ENCODE data around the gene PNKD.

The PNKD gene

GRCh38 chr2:218244665-218245064, 25.7 kb upstream of the PNKD start:
- H3K4me3 Mint-ChIP-seq: peak overlapping the region; percentile 20
- H3K9me3 Mint-ChIP-seq (ENCODE audit: low read depth): no peaks in the 10 kb centered on the region
- H3K27me3 Mint-ChIP-seq: no peaks in the 10 kb centered on the region
- peaks cover 34% of the 10 kb centered on the region for H3K4me1 Mint-ChIP-seq (ENCODE audit: low read depth)
- H3K36me3 Mint-ChIP-seq: peaks cover 7% of the 10 kb centered on the region
- H3K27ac Mint-ChIP-seq: peak overlapping the region; percentile 90

- Mint-ChIP-seq H3K36me3 (peaks cover 11% of the 10 kb centered on the region), H3K27me3 (no peaks in the 10 kb centered on the region), H3K4me3 (no peak overlapping the region), H3K4me1 (ENCODE audit: low read depth) (peaks cover 36% of the 10 kb centered on the region), H3K9me3 (ENCODE audit: low read depth) (no peaks in the 10 kb centered on the region), H3K27ac (peak overlapping the region; percentile 90)
These were observed 25.1 kb upstream of the PNKD start for GRCh38 chr2:218245214-218245613.

GRCh38 chr2:218249691-218250090, 20.6 kb upstream of the PNKD start:
- Mint-ChIP-seq H3K9me3 (ENCODE audit: low read depth) (no peaks in the 10 kb centered on the region), H3K36me3 (peaks cover 9% of the 10 kb centered on the region)

GRCh38 chr2:218252509-218253231, 17.6 kb upstream of the PNKD start:
- H3K36me3 Mint-ChIP-seq: peaks cover 12% of the 10 kb centered on the region

More at GRCh38 chr2:218249691-218250090, 20.6 kb upstream of the PNKD start:
- peak overlapping the region; percentile 66 for H3K27ac Mint-ChIP-seq
- H3K4me1 Mint-ChIP-seq (ENCODE audit: low read depth): peaks cover 17% of the 10 kb centered on the region
- H3K27me3 Mint-ChIP-seq: no peaks in the 10 kb centered on the region
- H3K4me3 Mint-ChIP-seq: no peak overlapping the region

GRCh38 chr2:218253232-218253625, 17.1 kb upstream of the PNKD start:
- Mint-ChIP-seq H3K4me3 (no peak overlapping the region), H3K9me3 (ENCODE audit: low read depth) (no peaks in the 10 kb centered on the region), H3K27ac (no peak overlapping the region), H3K4me1 (ENCODE audit: low read depth) (peaks cover 30% of the 10 kb centered on the region), H3K36me3 (peaks cover 12% of the 10 kb centered on the region), H3K27me3 (no peaks in the 10 kb centered on the region)

More at GRCh38 chr2:218252509-218253231, 17.6 kb upstream of the PNKD start:
- Mint-ChIP-seq H3K4me3 (no peak overlapping the region), H3K4me1 (ENCODE audit: low read depth) (peaks cover 28% of the 10 kb centered on the region), H3K9me3 (ENCODE audit: low read depth) (no peaks in the 10 kb centered on the region), H3K27ac (peak overlapping the region; percentile 38), H3K27me3 (no peaks in the 10 kb centered on the region)

GRCh38 chr2:218255446-218255845, 14.9 kb upstream of the PNKD start:
- Mint-ChIP-seq H3K27ac (peak overlapping the region; percentile 59), H3K4me3 (no peak overlapping the region), H3K4me1 (ENCODE audit: low read depth) (peaks cover 35% of the 10 kb centered on the region), H3K9me3 (ENCODE audit: low read depth) (no peaks in the 10 kb centered on the region), H3K27me3 (no peaks in the 10 kb centered on the region), H3K36me3 (peaks cover 2% of the 10 kb centered on the region)

- Mint-ChIP-seq H3K4me3 (no peak overlapping the region), H3K27ac (peak overlapping the region; percentile 90), H3K4me1 (ENCODE audit: low read depth) (peaks cover 33% of the 10 kb centered on the region)
These were observed 13.5 kb upstream of the PNKD start for GRCh38 chr2:218256612-218257350.

GRCh38 chr2:218257390-218257981, 12.8 kb upstream of the PNKD start:
- Mint-ChIP-seq H3K4me1 (ENCODE audit: low read depth) (peaks cover 30% of the 10 kb centered on the region), H3K27ac (peak overlapping the region; percentile 90), H3K4me3 (peak overlapping the region; percentile 51), H3K27me3 (no peaks in the 10 kb centered on the region), H3K9me3 (ENCODE audit: low read depth) (no peaks in the 10 kb centered on the region), H3K36me3 (peaks cover 2% of the 10 kb centered on the region)

More at GRCh38 chr2:218256612-218257350, 13.5 kb upstream of the PNKD start:
- H3K36me3 Mint-ChIP-seq: peaks cover 2% of the 10 kb centered on the region
- no peaks in the 10 kb centered on the region for H3K9me3 Mint-ChIP-seq (ENCODE audit: low read depth)
- no peaks in the 10 kb centered on the region for H3K27me3 Mint-ChIP-seq

GRCh38 chr2:218259099-218259961, 11.0 kb upstream of the PNKD start:
- Mint-ChIP-seq H3K27me3 (no peaks in the 10 kb centered on the region), H3K27ac (peak overlapping the region; percentile 66), H3K4me3 (no peak overlapping the region), H3K36me3 (peaks cover 2% of the 10 kb centered on the region), H3K9me3 (ENCODE audit: low read depth) (no peaks in the 10 kb centered on the region), H3K4me1 (ENCODE audit: low read depth) (peaks cover 31% of the 10 kb centered on the region)

GRCh38 chr2:218260166-218260565, 10.2 kb upstream of the PNKD start:
- Mint-ChIP-seq H3K27me3 (no peaks in the 10 kb centered on the region), H3K9me3 (ENCODE audit: low read depth) (no peaks in the 10 kb centered on the region), H3K4me3 (no peak overlapping the region), H3K27ac (peak overlapping the region; percentile 66), H3K36me3 (peaks cover 2% of the 10 kb centered on the region), H3K4me1 (ENCODE audit: low read depth) (peaks cover 26% of the 10 kb centered on the region)

GRCh38 chr2:218260742-218261422, 9.4 kb upstream of the PNKD start, which contains the start of gene GPBAR1:
Gene GPBAR1 (plus strand): TSS chr2:218261015. CDS start chr2:218262725, 1,710 bp downstream.
- H3K4me1 Mint-ChIP-seq (ENCODE audit: low read depth): peaks cover 23% of the 10 kb centered on the region
- no peaks in the 10 kb centered on the region for H3K9me3 Mint-ChIP-seq (ENCODE audit: low read depth)
- peak within 1 kb of the TSS; percentile 66 for H3K27ac Mint-ChIP-seq
- no peaks in the 10 kb centered on the region for H3K27me3 Mint-ChIP-seq
- H3K36me3 Mint-ChIP-seq: peaks cover 2% of the 10 kb centered on the region
- H3K4me3 Mint-ChIP-seq: no peak within 1 kb of the TSS

GRCh38 chr2:218261423-218262236, 8.7 kb upstream of the PNKD start:
- Mint-ChIP-seq H3K36me3 (no peaks in the 10 kb centered on the region), H3K4me3 (no peak overlapping the region), H3K27ac (no peak overlapping the region)

GRCh38 chr2:218262237-218262600, 8.1 kb upstream of the PNKD start:
- Mint-ChIP-seq H3K27me3 (no peaks in the 10 kb centered on the region), H3K4me1 (ENCODE audit: low read depth) (peaks cover 23% of the 10 kb centered on the region), H3K4me3 (no peak overlapping the region), H3K36me3 (peaks cover 2% of the 10 kb centered on the region), H3K27ac (no peak overlapping the region), H3K9me3 (ENCODE audit: low read depth) (no peaks in the 10 kb centered on the region)

More at GRCh38 chr2:218261423-218262236, 8.7 kb upstream of the PNKD start:
- H3K4me1 Mint-ChIP-seq (ENCODE audit: low read depth): peaks cover 25% of the 10 kb centered on the region
- no peaks in the 10 kb centered on the region for H3K9me3 Mint-ChIP-seq (ENCODE audit: low read depth)
- no peaks in the 10 kb centered on the region for H3K27me3 Mint-ChIP-seq

Measured in activated naive CD8-positive, alpha-beta T cell (primary cell).